Measurements from ENCODE around the gene MKRN2.
"Not testable (repeated sequence)": the region's sequence is repeated elsewhere in the genome, so short reads cannot be mapped to it uniquely, and the experiment has no call there.

Gene MKRN2, protein sequence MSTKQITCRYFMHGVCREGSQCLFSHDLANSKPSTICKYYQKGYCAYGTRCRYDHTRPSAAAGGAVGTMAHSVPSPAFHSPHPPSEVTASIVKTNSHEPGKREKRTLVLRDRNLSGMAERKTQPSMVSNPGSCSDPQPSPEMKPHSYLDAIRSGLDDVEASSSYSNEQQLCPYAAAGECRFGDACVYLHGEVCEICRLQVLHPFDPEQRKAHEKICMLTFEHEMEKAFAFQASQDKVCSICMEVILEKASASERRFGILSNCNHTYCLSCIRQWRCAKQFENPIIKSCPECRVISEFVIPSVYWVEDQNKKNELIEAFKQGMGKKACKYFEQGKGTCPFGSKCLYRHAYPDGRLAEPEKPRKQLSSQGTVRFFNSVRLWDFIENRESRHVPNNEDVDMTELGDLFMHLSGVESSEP

DNA sequence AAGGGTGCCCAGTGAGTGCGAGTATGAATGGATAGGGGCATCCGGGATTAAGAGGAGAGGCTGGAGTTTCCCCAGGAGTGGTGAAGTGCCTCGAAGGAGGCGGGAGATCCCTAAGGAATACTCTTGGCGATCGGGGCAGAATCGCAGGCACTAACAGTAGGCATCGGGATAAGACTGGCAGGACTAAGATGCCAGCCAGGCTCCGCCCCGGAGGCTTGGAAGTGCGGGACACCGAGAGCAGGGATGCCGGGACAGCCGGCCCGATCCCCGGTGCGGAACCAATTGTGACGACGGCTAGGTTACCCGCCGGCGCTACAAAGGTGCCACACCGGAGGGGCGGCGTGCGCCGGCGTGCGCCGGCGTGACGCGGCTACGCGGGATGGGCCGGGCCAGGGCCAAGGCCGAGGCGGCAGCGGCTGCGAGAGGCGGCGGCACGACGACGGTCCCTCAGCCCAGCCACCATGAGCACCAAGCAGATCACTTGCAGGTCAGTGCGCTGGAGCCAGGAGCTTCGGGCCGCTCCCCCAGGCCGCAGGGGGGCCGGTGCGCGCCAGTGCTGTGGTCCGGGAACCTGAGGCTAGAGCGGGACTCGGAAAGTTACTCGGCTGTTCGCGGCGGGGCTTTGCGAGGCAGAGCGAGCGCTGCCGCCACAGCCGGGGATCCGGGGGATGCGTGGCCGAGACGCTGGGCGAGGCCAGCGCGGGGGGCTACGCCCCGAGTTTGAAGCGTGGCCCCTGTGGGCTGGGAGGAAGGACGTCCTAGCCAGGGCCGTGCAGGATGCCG, at the start of gene MKRN2:
TSS of gene MKRN2 (plus strand) at position 398 of the 783 bp plus-strand sequence. CDS start at position 462, 64 bp downstream.
- peak; percentile 86 for DNase-seq

DNA sequence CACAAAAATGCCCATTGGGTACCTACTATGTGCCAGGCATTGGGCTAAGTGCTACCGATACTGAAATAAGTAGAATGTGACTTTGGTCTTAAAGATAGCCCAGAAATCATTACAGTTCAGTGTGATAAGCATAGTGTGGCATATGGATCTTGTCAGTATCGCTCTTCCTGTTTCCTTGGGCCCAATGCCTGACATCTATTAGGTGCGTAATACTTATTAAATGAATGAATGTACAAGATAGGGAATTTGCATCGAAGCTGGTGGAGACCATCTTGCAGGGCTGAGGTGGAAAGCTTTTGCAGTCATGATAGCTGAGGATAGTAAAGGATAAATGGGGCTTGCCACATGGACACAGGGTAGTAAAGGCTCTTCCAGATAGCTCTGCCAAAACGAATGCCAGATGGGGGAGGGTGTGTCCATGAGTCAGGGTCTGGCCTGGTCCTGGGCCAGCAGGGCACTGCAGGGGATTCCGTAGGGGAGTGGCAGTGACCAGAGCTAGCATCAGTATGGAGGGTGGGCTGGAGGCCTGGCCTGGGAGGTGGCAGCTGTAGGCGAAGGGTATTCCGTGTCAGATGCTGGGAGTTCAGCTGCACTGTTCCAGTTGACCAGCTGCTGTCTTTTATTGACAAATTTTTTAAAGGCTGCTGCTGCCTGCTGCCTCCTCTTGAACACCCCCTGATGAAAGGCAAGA, 49.2 kb upstream of the MKRN2 start:
- no peak for DNase-seq

DNA sequence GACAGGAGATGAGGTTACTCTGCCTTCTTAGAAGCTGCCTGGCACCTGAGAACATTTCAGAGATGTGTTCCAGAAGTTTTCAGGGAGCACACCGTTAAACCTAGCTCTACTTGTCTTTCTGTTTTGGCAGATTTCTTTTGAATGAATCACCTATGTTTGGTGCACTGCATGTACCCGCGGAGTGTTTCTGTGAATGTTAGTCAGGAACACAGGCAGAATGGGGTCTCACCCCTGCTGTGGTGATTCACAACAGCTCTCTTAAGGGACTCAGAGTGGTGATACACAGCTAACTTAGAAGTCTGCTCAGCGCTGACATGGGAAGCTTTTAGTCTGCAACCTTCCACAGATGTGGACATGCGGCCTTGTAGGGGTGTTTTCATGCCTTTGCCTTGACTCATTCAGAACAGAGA, 48.6 kb upstream of the MKRN2 start:
- DNase-seq = no peak

DNA sequence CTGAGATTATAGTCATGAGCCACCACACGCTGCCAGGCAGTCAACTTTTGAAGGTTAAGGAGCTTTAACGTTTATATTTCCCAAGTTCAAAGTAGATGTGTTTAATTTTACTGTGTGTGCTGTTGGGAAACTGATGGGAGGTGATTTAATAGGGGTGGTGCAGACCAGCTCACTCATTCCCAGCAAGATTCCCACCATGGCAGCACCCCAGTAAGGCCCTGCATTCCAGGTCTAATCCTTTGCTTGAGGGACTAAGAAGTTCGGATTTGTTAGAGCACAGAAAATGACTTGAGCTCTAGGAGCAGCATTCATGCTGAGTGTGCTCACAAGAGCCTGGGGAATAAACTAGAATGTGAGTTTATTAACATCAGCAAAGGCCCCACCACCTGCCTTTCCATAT, 47.4 kb upstream of the MKRN2 start:
- DNase-seq = no peak

DNA sequence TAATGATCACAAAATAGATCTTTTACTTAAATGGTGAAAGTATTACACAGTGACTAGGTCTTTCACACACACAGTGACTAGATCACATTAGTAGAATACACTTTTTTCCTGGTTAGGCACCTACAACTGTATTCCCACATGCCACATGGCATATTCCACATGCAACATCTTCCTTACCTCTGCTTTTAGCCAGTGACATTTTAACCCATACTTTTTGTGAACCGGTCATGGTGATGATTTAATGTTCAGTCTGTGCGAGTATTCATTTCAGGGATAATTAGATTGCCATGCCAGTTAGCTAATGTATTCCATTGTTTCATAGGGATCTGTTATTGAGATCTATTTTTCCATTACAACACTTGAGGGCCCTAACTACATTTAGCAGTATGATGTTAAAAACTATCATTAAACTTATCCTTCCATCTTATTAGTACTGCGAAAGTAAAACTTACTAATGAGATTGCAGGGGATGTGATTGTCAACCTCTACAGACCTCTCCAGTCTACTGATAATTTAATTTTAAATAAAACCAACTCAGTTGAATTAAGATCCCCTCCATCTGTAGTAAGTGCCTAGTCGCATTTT, 44.3 kb upstream of the MKRN2 start:
- no peak for DNase-seq

DNA sequence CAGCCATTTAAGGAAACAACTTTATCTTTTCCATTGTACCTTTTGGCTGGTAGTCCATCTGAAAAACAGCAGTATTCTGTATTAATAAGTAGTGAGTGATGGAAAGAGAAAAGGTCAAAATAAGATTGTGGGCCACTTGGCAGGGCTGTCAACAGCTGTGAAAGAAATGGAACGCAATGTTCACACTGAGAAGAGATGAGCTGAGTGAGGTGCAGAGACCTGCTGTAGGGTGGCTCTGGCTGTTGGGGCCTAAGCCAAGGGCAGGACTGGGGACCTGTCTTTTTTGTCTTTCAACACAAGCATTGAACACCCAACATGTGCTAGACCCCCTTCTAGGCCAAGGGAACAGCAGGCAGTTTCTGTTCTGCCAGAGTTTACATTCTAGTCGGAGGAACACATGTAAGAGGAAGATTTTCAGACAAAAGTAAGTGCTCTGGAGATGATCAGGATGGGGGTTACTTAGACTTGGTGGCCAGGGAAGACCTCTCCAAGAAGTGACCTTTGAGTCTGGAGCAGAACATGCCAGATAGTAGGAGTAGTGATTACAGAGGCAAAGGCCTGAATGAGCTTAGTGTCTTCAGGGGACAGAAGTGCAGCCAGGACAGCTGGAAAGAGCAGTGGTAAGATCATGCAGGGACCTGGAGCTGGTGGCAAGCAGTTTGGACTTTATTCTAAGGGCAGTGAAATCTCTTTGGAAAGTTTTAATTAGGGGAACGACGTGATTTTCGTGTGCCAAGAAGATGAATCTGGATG, 43.0 kb upstream of the MKRN2 start:
- no peak for DNase-seq

DNA sequence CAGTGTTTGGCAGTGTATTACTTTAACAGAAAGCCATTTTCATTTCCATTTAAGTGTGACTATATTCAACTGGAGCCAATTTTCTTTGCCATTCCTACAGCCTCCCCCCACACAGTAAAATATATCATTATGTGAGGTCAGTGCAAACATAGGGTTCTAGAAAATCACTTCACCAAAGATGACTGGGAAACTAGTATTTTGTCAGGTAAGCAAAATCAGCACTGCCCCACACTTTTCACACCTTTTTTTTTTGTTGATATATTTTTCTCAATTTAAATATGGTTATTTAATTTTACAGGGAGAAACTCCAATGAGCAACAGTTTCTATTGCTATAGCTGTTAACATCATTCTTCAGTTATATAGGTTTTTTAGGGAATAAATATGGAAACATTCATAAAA, 41.3 kb upstream of the MKRN2 start:
- no peak for DNase-seq

DNA sequence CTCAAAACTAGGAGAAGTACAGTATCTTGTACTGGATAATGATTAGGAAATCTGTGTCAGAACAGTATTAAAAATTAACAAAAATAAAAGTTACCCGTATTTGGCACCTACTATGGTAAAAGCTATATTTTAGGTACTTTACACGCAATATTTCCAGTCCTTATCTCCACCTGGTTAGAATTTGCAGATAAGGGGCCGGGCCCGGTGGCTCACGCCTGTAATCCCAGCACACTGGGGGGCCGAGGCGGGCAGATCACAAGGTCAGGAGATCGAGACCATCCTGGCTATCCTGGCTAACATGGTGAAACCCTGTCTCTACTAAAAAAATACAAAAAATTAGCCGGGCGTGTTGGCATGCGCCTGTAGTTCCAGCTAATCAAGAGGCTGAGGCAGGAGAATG, 40.0 kb upstream of the MKRN2 start:
- no peak for DNase-seq

DNA sequence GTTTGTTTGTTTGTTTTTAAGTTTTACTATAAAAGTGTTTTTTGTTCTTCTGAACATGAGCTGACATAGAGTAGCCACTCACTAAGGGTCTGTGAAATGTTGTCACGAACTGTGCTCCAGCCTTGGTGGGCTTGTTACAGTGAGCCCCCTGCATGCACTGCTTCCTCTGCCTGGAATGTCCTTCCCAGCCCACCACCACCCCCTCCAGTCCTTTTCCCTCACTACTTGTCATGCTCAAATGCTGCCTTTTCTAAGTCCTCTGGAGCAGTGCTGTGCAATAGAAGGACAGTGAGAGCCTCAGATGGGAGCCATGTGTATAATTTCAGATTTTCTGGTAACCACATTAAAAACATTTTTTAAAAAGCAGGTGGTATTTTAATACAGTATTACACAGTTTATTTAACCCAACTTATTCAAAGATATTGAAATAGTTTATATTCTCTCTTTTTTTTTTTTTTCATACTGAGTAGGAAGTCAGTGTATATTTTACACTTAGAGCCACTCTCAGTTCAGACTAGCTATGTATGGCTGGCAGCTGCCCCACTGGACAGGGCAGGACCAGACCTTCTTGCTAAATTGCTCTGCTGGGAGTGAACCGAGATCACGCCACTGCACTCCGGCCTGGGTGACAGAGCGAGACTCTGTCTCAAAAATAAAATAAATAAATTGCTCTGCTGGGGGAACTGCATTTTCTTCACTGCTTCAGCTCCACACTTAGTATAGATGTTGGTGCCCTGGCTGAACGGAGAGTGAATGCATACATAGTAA, 38.4 kb upstream of the MKRN2 start:
- DNase-seq = no peak

DNA sequence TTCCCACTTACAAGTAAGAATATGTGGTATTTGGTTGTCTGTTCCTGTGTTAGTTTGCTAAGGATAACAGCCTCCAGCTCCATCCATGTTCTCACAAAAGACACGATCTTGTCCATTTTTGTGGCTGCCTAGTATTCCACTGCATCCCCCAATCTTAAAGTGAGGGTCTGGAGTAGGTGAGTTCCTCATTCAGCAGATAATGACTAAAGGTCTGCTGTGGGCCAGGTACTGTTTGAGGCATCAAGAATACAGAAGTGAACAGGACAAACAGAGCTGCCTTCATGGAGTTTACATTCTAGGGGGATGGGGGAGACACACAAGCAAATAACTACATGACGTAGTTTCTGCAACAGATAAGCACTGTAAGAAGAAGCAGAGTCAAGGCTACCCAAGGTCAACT, 35.9 kb upstream of the MKRN2 start:
- no peak for DNase-seq

DNA sequence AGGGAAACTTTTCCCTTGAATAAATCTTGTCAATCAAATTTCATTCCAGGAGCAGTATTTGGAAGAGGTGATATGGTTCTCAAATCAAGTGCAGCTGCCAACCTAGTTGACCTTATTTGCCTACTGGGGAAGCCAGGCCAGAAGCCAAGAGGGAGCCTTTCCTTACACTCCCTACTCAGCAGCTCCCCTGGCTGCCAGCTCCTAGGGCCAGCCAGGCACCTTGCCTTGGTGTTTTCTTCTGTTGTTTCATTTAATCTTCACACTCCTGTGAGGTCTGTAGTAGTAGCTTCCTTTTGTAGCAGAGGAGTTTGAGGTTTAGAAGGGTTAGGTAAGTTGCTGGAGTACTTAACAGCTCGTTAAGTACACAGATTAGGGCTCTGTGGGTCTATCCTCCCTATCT, 34.2 kb upstream of the MKRN2 start:
- no peak for DNase-seq

DNA sequence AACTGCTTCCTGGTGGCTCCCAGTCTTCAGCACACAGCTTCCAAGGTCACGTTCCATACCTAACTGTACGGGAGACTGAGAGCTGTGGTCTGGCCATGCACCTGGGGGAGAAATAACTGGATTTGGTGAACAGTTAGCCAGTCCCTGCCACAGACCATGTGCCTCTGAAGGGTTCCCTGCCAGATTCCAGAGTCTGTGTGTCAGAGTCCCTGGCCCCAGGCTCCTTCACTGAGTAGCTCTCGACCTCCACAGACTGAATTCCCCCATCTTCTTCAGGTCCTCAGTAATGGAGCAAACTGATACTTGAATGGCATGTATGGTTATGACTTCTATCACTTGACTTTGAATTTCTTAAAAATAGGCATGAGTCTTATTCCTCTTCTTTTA, 29.1 kb upstream of the MKRN2 start:
- DNase-seq = no peak

DNA sequence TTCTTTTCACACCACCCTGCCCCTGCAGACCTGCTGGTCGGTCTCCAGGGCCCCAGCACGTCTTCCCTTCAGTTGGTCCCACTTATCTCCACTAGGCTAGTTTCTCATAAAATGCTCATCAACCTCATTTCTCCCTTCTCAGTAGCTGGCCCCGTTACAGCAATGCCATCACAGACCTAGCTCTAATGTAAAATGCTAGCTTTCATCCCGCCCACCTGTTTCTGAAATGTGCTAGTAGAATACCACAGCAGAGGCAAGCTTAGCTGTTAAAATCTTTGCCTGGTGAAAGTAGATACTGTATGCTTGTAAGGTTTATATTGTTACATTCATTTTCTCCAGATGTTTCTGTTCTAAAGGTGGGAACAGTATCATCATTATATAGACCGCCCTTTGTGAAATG, 24.7 kb upstream of the MKRN2 start:
- no peak for DNase-seq

DNA sequence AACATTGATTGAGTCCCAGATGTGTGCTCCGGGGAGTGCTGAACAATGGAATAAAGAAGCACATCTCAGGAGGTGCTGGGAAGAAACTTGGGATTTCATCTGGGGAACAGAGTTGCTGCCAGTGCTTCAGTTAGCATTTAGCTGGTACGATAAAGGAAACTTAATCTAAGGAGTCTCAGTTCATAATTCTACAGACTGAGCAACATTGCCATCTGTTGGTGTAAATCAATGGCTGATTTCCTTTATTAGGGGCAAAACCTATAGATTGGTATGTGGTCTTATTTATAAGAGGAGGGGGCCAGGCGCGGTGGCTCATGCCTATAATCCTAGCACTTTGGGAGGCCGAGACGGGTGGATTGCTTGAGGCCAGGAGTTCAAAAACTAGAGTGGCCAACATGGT, 20.5 kb upstream of the MKRN2 start:
- no peak for DNase-seq

DNA sequence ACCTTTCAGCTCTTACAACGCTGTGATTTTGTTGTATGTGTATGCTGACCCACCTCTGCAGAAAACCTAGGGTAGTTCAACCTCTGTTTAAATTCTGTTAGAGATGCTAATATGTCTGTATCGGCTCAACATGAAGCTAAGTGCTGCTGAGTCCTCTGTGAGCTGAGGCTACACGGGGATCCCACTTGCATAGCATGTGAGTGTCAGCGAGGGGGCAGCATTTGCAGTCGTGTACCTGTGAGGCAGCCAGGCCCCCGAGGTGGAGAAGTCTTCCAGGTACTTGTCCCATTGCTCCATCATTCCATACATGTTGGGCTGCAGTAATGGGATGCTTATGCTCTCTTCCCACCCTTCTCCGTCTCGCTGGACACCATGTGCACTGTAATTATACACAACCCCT, 15.3 kb upstream of the MKRN2 start:
- DNase-seq = peak; percentile 7

DNA sequence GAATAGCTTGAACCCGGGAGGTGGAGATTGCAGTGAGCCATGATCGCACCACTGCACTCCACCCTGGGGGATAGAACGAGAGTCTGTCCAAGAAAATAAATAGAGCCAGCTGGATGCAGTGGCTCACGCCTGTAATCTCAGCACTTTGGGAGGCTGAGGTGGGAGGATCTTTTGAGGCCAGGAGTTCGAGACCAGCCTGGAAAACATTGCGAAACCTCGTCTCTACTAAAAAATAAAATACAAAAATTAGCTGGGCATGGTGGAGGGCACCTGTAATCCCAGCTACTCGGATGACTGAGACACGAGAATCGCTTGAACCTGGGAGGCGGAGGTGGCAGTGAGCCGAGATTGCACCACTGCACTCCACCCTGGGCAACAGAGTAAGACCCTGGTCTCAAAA, 13.4 kb upstream of the MKRN2 start:
- DNase-seq = not testable (repeated sequence)

DNA sequence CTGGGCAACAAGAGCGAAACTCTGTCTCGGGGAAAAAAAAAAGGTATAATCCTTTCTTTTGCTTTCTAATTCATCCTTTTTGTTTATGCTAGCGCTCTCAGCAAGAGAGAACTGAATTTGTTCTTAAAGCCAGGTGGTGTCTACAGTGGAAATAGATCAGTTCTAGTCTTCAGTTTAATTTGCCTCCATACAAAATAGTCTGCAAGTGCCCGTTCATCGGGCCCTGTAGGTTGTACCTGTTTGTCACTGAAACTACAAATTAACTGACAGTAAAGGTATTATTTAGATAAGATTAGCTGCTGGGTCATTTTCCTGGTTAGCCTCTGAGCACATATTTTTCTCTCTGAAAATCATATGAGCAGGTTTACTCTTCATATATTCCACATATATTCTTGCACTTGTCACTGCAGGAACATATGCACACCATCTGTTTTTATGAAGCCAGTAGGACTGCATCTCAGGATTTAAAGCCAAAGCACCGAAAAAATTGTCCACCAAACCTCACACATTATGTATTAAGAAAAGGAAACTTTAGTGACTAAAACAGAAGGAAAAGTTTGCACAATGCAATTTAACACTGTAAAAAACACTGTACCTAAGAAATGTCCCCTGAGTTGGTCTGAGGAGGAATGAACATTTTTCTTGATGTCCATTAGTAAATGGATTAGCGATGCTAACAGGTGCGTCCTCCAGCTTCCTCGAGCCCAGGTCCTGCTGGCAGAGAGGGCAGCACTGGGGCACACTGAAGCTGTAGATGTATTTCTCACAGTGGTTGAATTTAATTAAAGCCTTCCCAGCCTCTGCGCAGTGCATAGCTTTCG, 12.0 kb upstream of the MKRN2 start:
- no peak for DNase-seq

DNA sequence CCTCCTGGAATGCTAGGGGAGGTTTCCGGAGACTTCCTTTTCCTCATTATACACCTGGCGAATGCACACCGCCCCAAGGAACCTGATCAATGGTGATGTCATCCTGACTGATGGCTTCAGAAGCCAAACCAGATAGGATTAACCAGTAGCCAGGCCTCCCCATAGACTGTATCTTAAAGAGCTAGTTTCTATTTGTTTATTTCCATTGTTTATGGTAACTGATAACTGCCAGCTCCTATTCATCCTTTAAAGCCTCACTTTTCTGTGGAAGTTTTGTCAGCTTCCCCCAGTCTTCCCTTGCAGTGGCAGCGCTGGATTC, 11.5 kb upstream of the MKRN2 start, which contains the start of gene MKRN2OS:
TSS of gene MKRN2OS (minus strand) at position 27 of the 319 bp plus-strand sequence. CDS start 35 bp downstream, outside the sequence.
- no peak for DNase-seq

DNA sequence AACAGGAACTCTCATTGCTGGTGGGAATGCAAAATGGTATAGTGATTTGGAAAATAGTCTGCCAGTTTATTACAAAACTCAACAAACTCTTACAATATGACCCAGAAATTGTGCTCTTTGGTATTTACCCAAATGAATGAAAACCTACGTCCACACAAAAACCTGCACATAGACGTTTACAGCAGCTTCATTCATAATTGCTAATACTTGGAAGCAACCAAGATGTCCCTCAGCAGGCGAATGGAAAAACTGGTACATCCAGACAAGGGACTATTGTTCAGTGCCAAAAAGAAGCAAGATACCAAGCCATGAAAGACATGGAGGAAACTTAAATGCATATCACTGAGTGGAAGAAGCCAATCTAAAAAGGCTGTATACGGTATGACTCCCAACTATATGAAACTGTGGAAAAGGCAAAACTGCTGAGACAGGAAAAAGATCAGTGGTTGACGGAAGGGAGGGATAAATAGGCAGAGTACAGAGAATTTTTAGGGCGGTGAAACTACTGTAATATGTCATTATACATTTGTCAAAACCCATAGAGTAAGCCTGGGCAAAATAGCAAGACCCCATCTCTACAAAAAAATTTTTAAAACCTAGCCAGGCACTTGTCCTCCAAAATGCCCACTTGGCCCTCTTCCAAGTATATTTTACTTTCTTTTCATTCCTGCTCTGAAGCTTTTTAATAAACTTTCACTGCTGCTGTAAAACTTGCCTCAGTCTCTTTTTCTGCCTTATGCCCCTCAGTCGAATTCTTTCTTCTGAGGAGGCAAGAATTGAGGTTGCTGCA, 6.7 kb upstream of the MKRN2 start:
- DNase-seq = no peak

DNA sequence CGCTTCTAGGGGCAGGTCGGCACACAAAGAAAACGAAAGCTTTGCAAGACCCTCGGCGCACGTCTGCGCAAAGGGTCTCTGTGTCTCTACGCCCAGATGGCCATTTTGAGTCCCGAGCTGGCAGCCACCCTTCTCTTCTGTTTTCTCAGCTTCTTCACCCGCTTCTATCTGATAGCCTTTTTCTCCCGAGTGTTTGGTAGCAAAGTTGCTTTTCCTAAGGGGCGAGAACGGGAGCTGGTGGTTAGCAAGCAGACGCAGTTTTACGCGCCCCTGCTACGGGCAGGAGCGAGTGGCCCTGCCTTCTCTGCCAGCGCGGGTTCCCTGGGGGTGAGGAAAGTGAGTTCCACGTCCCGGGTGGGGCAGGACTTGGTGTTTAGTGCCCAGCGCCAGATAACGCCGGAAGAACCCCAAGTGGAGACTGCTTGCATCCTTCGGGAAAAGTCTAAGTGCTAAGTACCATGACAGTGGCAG, 2.9 kb upstream of the MKRN2 start:
- no peak for DNase-seq

All from CD4-positive, alpha-beta T cell treated with Interleukin-17A for 4 hours (primary cell).